Heart left ventricle (tissue), 16 donors: Measurements from ENCODE around the gene HDAC4. TPM values are rescaled to one million over a fixed set of nuclear protein-coding genes. Genes with fewer than 3 reads are reported as not detected.

Experiments
- ATAC-seq, 4 donors: fragments of 200-7000 bp; cut with Tn5 transposase; one replicate each; pipeline ENCODE4 v1.9.1; 2020 to 2022; ENCODE audit warnings: moderate library complexity in 4 of 4, mild to moderate bottlenecking in 3 of 4, moderate number of reproducible peaks in 1 of 4
- DNase-seq, 5 donors: peaks; one replicate each; pipeline ENCODE4 v3.0.0-alpha.2; 2020
- H3K27ac ChIP-seq, 12 donors: fragments of 200-600 bp; sonication (generic) in 4 of 12; one replicate each; pipeline versions ENCODE4 v1.5.0 to v1.8.0; 2016 to 2022; ENCODE audit warnings: mild to moderate bottlenecking in 2 of 12
- H3K27me3 ChIP-seq, 9 donors: fragments of 200-600 bp; sonication (generic) in 2 of 9; one replicate each; pipeline versions ENCODE4 v1.5.1 to v1.8.0; 2016 to 2022; ENCODE audit warnings: mild to moderate bottlenecking in 3 of 9
- H3K36me3 ChIP-seq, 9 donors: fragments of 200-600 bp; sonication (generic) in 2 of 9; one replicate each; pipeline versions ENCODE4 v1.5.0 to v1.8.0; 2018 to 2022; ENCODE audit warnings: mild to moderate bottlenecking in 2 of 9
- H3K4me1 ChIP-seq, 12 donors: fragments of 200-600 bp; sonication (generic) in 4 of 12; one replicate each; pipeline versions ENCODE4 v1.5.0 to v1.8.0; 2016 to 2022; ENCODE audit warnings: mild to moderate bottlenecking in 3 of 12
- H3K4me3 ChIP-seq, 12 donors: fragments of 200-600 bp; sonication (generic) in 4 of 12; one replicate each; pipeline versions ENCODE4 v1.5.0 to v1.8.0; 2017 to 2022; ENCODE audit warnings: mild to moderate bottlenecking in 9 of 12, moderate library complexity in 4 of 12
- H3K9me3 ChIP-seq, 12 donors: fragments of 200-600 bp; sonication (generic) in 4 of 12; one replicate each; pipeline versions ENCODE4 v1.5.0 to v1.8.0; 2016 to 2022; ENCODE audit warnings: mild to moderate bottlenecking in 1 of 12
- CTCF ChIP-seq, 12 donors: fragments of 200-600 bp; sonication (generic) in 4 of 12; IDR thresholded peaks; one replicate each; pipeline versions ENCODE4 v1.5.0 to v1.8.0; 2018 to 2022; ENCODE audit warnings: antibody characterized with exemption in 12 of 12, mild to moderate bottlenecking in 5 of 12
- POLR2A ChIP-seq, 2 donors: fragments of 450-650 bp; IDR thresholded peaks; one replicate each; pipeline ENCODE4 v1.6.1; 2017; ENCODE audit warnings: antibody characterized with exemption in 2 of 2, mild to moderate bottlenecking in 2 of 2, moderate library complexity in 2 of 2
- WGBS, 4 donors: extraction: QIAGEN DNeasy Blood & Tissue Kit in 2 of 4; methylation state at CpG; one replicate each; pipeline versions ENCODE4 v1.1.5 to v1.1.7; 2013 to 2018; 5-methylcytosine and 5-hydroxymethylcytosine counted together
- intact Hi-C, 10 donors: fragments of 100-400 bp; cut with DNase I; formaldehyde crosslinking; loops; one replicate each; pipeline versions ENCODE4 v1.11.1 to v1.14.2; 2022
- polyA plus RNA-seq, 2 donors: library from polyadenylated mRNA; stranded (reverse); fragments of 200-250 nt; gene quantifications; one replicate each; pipeline ENCODE4 v1.2.3, GENCODE V29; 2013
- total RNA-seq, 9 donors: library from RNA; depleted of rRNA in 2 of 9; stranded (reverse); fragments of >200 nt in 2 of 9; fragmentation: NEBNext Ultra II Directional in 3 of 9; extraction: Animal tissue kit (Norgen Biotek cat#: 25700) in 3 of 9; gene quantifications; one replicate each; pipeline versions ENCODE4 v1.1.0 to v1.2.4, GENCODE V29; 2016 to 2023
- donor health status: ischemic (EF 13 %, LVEDD 7.1; RV severe dilation, severe dysfunction).
- donor health status: healthy with polysubstance abuse.
- donor health status: DM: no; HTN: yes; CAD: no.
- donor health status: DM: no; HTN: no; CAD: no.
- donor health status: ischemic (EF 25% LVEDD 6.9; RV normal size, moderate dysfunction).
- donor health status: ischemic (EF 25% LVEDD 5.7; RV mildly dilated, moderate dysfunction).
- donor health status: healthy.
- donor health status: DM: yes; HTN: yes; CAD: no.
- donor health status: ischemic (EF 35%, LVEDD 5.7; RV mildly dilated, moderate dysfunction).
- donor health status: nonischemic (EF 11% LVEDD 7.7; RV severe dilation, severe dysfunction).
- donor health status: DM: yes; HTN: yes; CAD: no.
- donor health status: PGD.
- donor health status: ischemic (EF 29% LVEDD 5.4; RV normal size, mild dysfunction).
- donor health status: nonischemic (EF 23%, LVEDD 6.1; RV moderate dilation, normal function).

HDAC4 gene
- total and polyA plus RNA-seq, 11 donors: 13.9 to 37.6 (median 27.5) TPM

- H3K4me3 ChIP-seq: no peak overlapping the region
- no peaks in the 10 kb centered on the region for H3K36me3 ChIP-seq
- no peak for ATAC-seq
- peak in 1 of 12 donors; percentile 12 for TF ChIP-seq CTCF (IDR thresholded peaks at IDR 0.05)
- TF ChIP-seq POLR2A (IDR thresholded peaks at IDR 0.05): no peak
- intact Hi-C loops: no loop called here
- WGBS, 4 donors: 87 to 94% (median 91%) methylated on average over 9 of the region's 9 CpGs
- peaks cover 3 to 70% (median 49%) of the 10 kb centered on the region in 12 donors for H3K4me1 ChIP-seq
- H3K27me3 ChIP-seq: no peaks in the 10 kb centered on the region
- H3K27ac ChIP-seq: peak overlapping the region in 2 of 12 donors; percentile 81 to 86
- H3K9me3 ChIP-seq: no peaks in the 10 kb centered on the region
- DNase-seq: peak in 1 of 5 donors; percentile 23
Measured at GRCh38 chr2:239276851-239277250, 124.0 kb downstream of the HDAC4 start.

- H3K9me3 ChIP-seq: no peaks in the 10 kb centered on the region
- H3K36me3 ChIP-seq: no peaks in the 10 kb centered on the region
- peak in 3 of 4 donors; percentile 66 to 70 (median 70) for ATAC-seq
- TF ChIP-seq POLR2A (IDR thresholded peaks at IDR 0.05) (no peak), CTCF (IDR thresholded peaks at IDR 0.05) (no peak)
- peak overlapping the region in 4 of 12 donors; percentile 3 to 46 (median 24) for H3K4me3 ChIP-seq
- peak overlapping the region in 11 of 12 donors; percentile 3 to 91 (median 74) for H3K27ac ChIP-seq
- H3K4me1 ChIP-seq: peaks cover 3 to 70% (median 51%) of the 10 kb centered on the region in 12 donors
- 71 to 89% (median 82%) methylated on average over 27 to 31 of the region's 31 CpGs for WGBS, 4 donors
- intact Hi-C loops: no loop called here
- peak in 3 of 5 donors; percentile 51 to 81 (median 77) for DNase-seq
- H3K27me3 ChIP-seq: no peaks in the 10 kb centered on the region
Measured at GRCh38 chr2:239275847-239276831, 124.7 kb downstream of the HDAC4 start.

GRCh38 chr2:239275044-239275685, 125.7 kb downstream of the HDAC4 start:
- WGBS, 4 donors: 52 to 61% (median 54%) methylated on average over 30 to 34 of the region's 34 CpGs
- Histone ChIP-seq H3K36me3 (no peaks in the 10 kb centered on the region), H3K4me1 (peaks cover 3 to 67% (median 50%) of the 10 kb centered on the region in 12 donors)

More at GRCh38 chr2:239275044-239275685, 125.7 kb downstream of the HDAC4 start:
- Histone ChIP-seq H3K9me3 (no peaks in the 10 kb centered on the region), H3K4me3 (peak overlapping the region in 9 of 12 donors; percentile 1 to 46 (median 8)), H3K27me3 (no peaks in the 10 kb centered on the region), H3K27ac (peak overlapping the region in 11 of 12 donors; percentile 3 to 91 (median 74))
- DNase-seq: peak; percentile 64 to 90 (median 82)
- intact Hi-C loops: no loop called here
- ATAC-seq: peak; percentile 49 to 87 (median 80)
- TF ChIP-seq POLR2A (IDR thresholded peaks at IDR 0.05) (peak in 1 of 2 donors; percentile 27), CTCF (IDR thresholded peaks at IDR 0.05) (no peak)
